ENCODE data around the gene FHOD1.

FHOD1 gene

GRCh38 chr16:67235816-67236562 lies 11.3 kb downstream of the FHOD1 start:
- DNase-seq (ENCODE audit: low spot score) = no peak

- DNase-seq (ENCODE audit: low spot score) = no peak
Observed at GRCh38 chr16:67234180-67234597, 13.1 kb downstream of the FHOD1 start.

GRCh38 chr16:67233596-67233995 lies 13.7 kb downstream of the FHOD1 start:
- DNase-seq (ENCODE audit: low spot score) = no peak

GRCh38 chr16:67230809-67231660 lies 16.2 kb downstream of the FHOD1 start:
- DNase-seq (ENCODE audit: low spot score) = no peak

GRCh38 chr16:67229906-67230808 lies 17.1 kb downstream of the FHOD1 start:
- no peak for DNase-seq (ENCODE audit: low spot score)

- DNase-seq (ENCODE audit: low spot score) = no peak
Observed at GRCh38 chr16:67228905-67229304, 18.4 kb downstream of the FHOD1 start.

GRCh38 chr16:67228034-67228785 lies 19.1 kb downstream of the FHOD1 start:
- DNase-seq (ENCODE audit: low spot score) = no peak

GRCh38 chr16:67227567-67227921 lies 19.7 kb downstream of the FHOD1 start:
- DNase-seq (ENCODE audit: low spot score) = no peak

GRCh38 chr16:67226804-67227566 lies 20.3 kb downstream of the FHOD1 start, which contains the start of gene TMEM208:
TSS of gene TMEM208 (plus strand) at chr16:67227130. CDS start at chr16:67227219, 89 bp downstream.
- peak; percentile 99 for DNase-seq (ENCODE audit: low spot score)

- DNase-seq (ENCODE audit: low spot score) = no peak
Observed at GRCh38 chr16:67226295-67226803, 20.9 kb downstream of the FHOD1 start.

- no peak for DNase-seq (ENCODE audit: low spot score)
Observed at GRCh38 chr16:67223992-67224391, 23.3 kb downstream of the FHOD1 start.

- no peak for DNase-seq (ENCODE audit: low spot score)
Observed at GRCh38 chr16:67216612-67217490, 30.4 kb downstream of the FHOD1 start.

GRCh38 chr16:67215706-67216105 lies 31.6 kb downstream of the FHOD1 start:
- DNase-seq (ENCODE audit: low spot score) = no peak

GRCh38 chr16:67213197-67214019 lies 33.9 kb downstream of the FHOD1 start:
- DNase-seq (ENCODE audit: low spot score) = no peak

- DNase-seq (ENCODE audit: low spot score) = no peak
Observed at GRCh38 chr16:67212766-67213165, 34.5 kb downstream of the FHOD1 start.

- no peak for DNase-seq (ENCODE audit: low spot score)
Observed at GRCh38 chr16:67211674-67212073, 35.6 kb downstream of the FHOD1 start.

GRCh38 chr16:67210069-67210937 lies 37.0 kb downstream of the FHOD1 start:
- peak; percentile 71 for DNase-seq (ENCODE audit: low spot score)
